Subcutaneous adipose tissue (tissue), 4 donors: ENCODE measurements around the gene VPS37C. TPM values are rescaled to one million over a fixed set of nuclear protein-coding genes. Genes with fewer than 3 reads are reported as not detected.

Experiments used
- CTCF ChIP-seq: fragments of 450-650 bp; IDR thresholded peaks from one replicate; pipeline ENCODE4 v1.5.1; 2016; ENCODE audit warnings: low read depth, mild to moderate bottlenecking, control low read depth, antibody characterized with exemption, moderate library complexity
- total RNA-seq, 4 donors: library from RNA; depleted of rRNA; stranded (reverse); fragments of >200 nt; gene quantifications; one replicate each; pipeline ENCODE4 v1.1.0, GENCODE V29; 2016

The VPS37C gene
- total RNA-seq, 4 donors from 2014 or later: 6.7 to 10.9 (median 8.8) TPM

- no peak for TF ChIP-seq CTCF
Observed at GRCh38 chr11:61147791-61148620, 13.2 kb downstream of the VPS37C start.

- no peak for TF ChIP-seq CTCF
Observed at GRCh38 chr11:61147271-61147670, 14.0 kb downstream of the VPS37C start.

- no peak for TF ChIP-seq CTCF
Observed at GRCh38 chr11:61146416-61146815, 14.8 kb downstream of the VPS37C start.

- no peak for TF ChIP-seq CTCF
Observed at GRCh38 chr11:61145228-61146005, 15.8 kb downstream of the VPS37C start.

- TF ChIP-seq CTCF: no peak
Observed at GRCh38 chr11:61144511-61145179, 16.6 kb downstream of the VPS37C start.

GRCh38 chr11:61142424-61142823, 18.8 kb downstream of the VPS37C start:
- TF ChIP-seq CTCF: no peak

GRCh38 chr11:61141601-61142028, 19.6 kb downstream of the VPS37C start:
- TF ChIP-seq CTCF: no peak
